DND-41 (cell line): Measurements from ENCODE around the gene OBSL1.

Source experiments
- CTCF ChIP-seq: IDR thresholded peaks from 2 replicates; pipeline ENCODE4 v1.5.1; 2012; ENCODE audit warnings: borderline replicate concordance, low read length, moderate library complexity, mild to moderate bottlenecking; ENCODE audit not compliant: poor library complexity, severe bottlenecking; ENCODE audit errors: extremely low read depth
- EZH2 ChIP-seq: IDR thresholded peaks from 3 replicates; pipeline ENCODE4 v1.6.1; 2012; ENCODE audit warnings: borderline replicate concordance, low read depth, mild to moderate bottlenecking, moderate library complexity, low read length, inconsistent platforms; ENCODE audit not compliant: severe bottlenecking

GRCh38 chr2:219569635-219570034, 1.7 kb downstream of the OBSL1 start:
- TF ChIP-seq CTCF (no peak), EZH2 (no peak)
